GM21737 (cell line): ENCODE data around the gene NFAT5.

Experiments used
- ATAC-seq: cut with Tn5 transposase; IDR thresholded peaks from one replicate; pipeline ENCODE4 v1.9.1; 2021; ENCODE audit warnings: mild to moderate bottlenecking, moderate library complexity; ENCODE audit not compliant: unreplicated experiment

Gene NFAT5

DNA sequence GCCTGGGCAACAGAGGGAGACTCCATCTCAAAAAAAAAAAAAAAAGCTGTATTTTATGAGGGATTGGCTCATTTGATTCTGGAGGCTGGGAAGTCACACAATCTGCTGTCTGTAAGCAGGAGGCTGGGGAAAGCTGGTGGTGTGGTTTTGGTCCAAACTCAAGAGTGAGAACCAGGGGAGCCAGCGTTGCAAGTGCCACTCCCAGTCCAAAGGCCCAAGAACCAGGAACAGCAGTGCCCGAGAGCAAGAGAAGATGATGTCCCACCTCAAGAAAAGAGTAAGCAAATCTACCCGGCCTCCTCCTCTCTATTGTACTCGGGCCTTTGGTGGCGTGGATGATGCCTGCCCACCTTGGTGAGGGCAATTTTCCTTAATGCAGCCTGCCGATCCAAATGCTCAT is 166.3 kb downstream of the NFAT5 start:
- no peak for ATAC-seq

GRCh38 chr16:69741519-69741918 is 175.8 kb downstream of the NFAT5 start:
- ATAC-seq = no peak

DNA sequence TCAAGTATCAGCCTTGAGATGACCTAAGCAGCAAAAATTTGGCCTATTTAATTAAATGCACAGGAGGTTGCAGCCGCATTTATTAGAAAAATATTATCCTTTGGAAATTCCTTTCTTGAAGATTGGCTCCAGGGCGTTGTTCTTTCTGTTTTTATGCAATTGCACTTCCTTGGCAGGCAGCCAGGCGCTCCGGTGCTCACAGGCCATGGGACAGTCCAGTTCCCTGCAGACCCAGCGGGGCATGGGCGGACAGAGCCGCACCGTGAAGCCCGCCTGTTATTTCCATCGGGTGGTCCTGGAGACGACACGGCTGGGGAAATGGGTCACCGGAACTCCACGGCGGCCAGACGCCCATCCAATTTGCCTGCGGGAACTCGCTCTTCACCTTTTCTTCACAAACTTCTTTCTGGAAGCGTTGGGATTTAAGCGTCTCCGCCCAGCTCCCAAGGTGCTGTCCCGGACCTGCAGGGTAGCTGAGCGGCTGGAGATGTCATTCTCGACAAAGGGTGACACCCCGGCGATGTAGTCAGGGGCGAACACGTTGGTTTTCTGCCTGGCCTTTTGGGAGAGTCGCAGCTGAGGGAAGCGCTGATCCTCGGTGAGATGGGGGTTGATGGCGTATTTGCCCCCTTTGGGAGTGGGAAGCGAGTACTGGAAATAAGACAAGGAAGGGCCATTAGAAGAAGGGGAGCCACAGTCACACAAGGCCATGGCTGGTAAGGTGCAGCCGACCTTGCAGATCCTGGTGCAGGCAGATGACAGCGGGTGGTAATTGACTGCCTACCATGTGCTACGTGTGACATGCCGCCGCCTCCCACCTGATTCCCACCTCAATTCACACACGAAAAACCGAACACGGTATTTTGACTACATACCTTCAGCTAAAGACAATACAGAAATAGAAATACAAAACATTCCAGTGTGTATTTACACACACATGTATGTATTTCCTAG is 176.5 kb downstream of the NFAT5 start:
- ATAC-seq = no peak

DNA sequence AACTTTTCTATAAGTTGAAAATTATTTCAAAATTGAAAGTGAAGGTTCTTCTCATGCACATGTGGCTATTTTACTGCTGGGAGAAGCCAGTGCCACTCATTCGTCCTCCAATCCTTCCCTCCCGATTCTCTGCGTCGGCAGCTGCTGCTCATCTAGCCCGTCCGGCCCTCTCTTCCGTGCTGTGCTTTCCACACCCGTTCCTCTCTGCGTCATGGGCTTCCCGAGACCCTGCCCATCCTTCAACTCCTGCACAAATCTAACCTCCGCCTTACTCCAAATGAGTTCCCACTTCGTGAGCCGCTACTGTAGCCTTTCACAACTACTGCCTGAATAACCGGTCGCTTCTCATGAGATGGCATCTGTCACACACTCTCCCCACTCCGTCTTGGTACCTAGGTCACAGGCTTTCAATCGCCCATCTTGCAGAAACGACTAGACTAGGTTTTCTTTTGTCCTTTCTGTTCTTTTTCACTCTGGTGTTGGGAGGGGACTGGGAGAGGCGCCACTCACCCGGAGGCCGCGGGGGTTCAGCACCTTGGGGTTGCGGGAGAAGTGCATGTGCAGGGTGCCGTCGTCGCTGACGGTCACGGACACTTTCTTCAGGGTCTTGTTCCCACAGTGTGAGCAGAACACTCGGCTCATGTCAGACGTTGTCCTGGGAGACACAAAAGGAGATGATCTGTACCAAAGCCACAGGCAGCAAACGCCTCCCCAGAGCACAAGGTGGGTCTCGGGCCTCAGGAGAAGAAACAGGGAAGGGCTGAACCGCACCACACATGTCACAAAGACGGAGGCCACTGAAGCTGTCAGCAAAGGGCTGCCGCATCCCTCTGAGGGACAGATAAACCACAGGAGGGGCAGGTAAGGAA is 178.8 kb downstream of the NFAT5 start:
- ATAC-seq = no peak

DNA sequence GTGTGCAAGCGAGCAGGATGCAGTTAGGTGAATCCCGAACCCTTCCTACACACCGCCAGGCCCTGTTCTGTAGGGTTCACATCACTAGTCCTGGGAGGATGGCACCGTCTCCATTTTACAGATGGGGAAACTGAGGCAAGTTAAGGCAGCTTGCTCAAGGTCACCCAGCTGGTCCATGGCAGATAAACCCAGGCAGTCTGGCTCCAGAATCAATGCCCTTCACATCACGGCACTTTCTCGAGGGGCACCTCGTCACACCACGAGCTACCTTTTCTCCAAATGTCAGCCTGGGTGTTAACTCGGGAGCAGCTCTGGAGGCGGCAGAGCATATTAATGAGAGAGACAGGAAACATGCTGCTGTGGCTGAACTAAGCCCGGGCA is 179.5 kb downstream of the NFAT5 start:
- no peak for ATAC-seq

GRCh38 chr16:69745959-69746358 is 180.2 kb downstream of the NFAT5 start:
- no peak for ATAC-seq

GRCh38 chr16:69747115-69747514 is 181.3 kb downstream of the NFAT5 start:
- no peak for ATAC-seq

DNA sequence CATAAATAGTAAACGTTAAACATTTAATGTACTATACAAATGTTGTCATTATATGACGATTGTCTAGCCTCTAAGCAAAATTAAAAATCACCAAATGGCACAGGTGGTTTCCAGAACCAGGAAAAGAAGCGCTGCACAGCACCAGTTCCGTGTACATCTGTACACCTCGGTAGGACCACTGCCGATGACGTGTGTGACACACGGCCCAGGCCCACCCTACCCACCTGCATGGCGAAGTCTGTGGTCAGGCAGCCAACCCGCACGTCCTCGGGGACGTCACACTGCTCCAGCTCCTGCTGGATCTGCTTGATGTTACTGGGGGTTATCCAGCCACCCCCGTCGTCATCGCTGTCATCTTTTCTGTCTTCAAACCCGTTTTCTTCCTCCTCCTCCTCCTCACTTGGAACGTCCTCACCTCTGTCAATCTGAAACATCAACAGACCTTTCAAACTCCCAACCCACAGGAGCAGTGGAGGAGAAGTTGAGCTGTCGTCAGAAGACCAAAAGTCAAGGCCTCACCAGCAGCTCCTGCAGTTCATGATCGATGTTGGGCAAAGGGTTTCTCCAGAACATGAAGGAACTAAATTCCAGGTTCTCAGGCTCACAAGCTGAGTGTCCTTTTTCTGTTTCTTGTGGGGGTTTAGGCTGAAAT is 183.1 kb downstream of the NFAT5 start:
- ATAC-seq = no peak

DNA sequence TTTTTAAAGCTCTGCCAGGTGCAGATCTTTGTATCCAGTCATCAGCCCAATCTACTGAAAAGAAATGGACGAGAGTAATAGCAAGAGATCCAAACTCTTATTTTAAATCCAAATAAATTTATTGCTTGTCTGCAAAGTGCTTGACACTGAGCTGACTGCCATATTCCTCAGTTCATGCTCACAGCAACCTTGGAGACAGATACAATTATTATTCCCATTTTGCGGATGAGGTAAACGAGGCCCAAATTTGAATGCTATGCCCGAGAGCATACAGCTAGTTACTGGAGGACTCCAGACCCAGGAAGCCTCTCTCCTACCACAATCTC is 188.3 kb downstream of the NFAT5 start:
- ATAC-seq = no peak
